ENCODE results near the gene MGA. TPM values are rescaled to one million over a fixed set of nuclear protein-coding genes. Genes with fewer than 3 reads are reported as not detected.

MGA gene
- polyA plus RNA-seq, 2 of the 4 experiments (the other 2 are of a cell fraction), result 4.5 to 13.8 TPM

GRCh38 chr15:41620536-41621199 lies 39.5 kb upstream of the MGA start:
- ChIA-PET CTCF (interaction anchor here (0.5 to 1.7 kb wide), 4 partner anchors 8 to 276 kb away, joined by 3 to 7 read pairs (median 4); no protein-coding TSS in a partner anchor), POLR2A (interaction anchor here (1.0 to 1.7 kb wide), 6 partner anchors 12 to 155 kb away, joined by 5 to 7 read pairs (median 6); partner anchors contain the start of genes MAPKBP1 and RPAP1)
- WGBS (ENCODE audit: missing lambda C conversion rate), result 28% methylated on average over 11 of the region's 18 CpGs
- Histone ChIP-seq H3K4me3 (peak overlapping the region; percentile 58), H3K4me2 (peak overlapping the region; percentile 93), H3K27ac (peak overlapping the region; percentile 98), H3K9me3 (no peaks in the 10 kb centered on the region), H3K4me1 (0 out of 3 replicates have a peak, but pooled peaks cover 3% of the 10 kb centered on the region)
- DNase-seq (ENCODE audit: low read depth in 1 of 2, low spot score in 1 of 2), result peak in 1 of 2 experiments; percentile 14
- no peak; a peak in 1 of 5 replicates for TF ChIP-seq JUN (IDR thresholded peaks at IDR 0.05)
- no peak for TF ChIP-seq JUNB (IDR thresholded peaks at IDR 0.05)
- 0 out of 2 replicates have a peak, but pooled peaks have one; percentile 49 for TF ChIP-seq POLR2A (IDR thresholded peaks at IDR 0.05; ENCODE audit: low read length)
- TF ChIP-seq HEYL (CRISPR knock-in tag; IDR thresholded peaks at IDR 0.05), result no peak
- TF ChIP-seq TP53 (CRISPR knock-in tag; IDR thresholded peaks at IDR 0.05), result no peak
- TF ChIP-seq KDM5A (IDR thresholded peaks at IDR 0.05), result no peak
- ATAC-seq, result no peak; a peak in 2 of 6 replicates
- FAIRE-seq, result no peak

- peak overlapping the region; percentile 58 for H3K4me3 ChIP-seq
- peak overlapping the region; percentile 93 for H3K4me2 ChIP-seq
- H3K4me1 ChIP-seq, result 0 out of 3 replicates have a peak, but pooled peaks cover 3% of the 10 kb centered on the region
- ATAC-seq, result peak; percentile 93 to 94
- FAIRE-seq, result no peak
- peak; percentile 89 to 93 for DNase-seq (ENCODE audit: low read depth in 1 of 2, low spot score in 1 of 2)
- H3K27ac ChIP-seq, result peak overlapping the region; percentile 98
- POLR2A ChIA-PET, result interaction anchor here (0.6 to 1.7 kb wide), 11 partner anchors 10 to 156 kb away, joined by 3 to 7 read pairs (median 6); partner anchors contain the start of genes ITPKA, MAPKBP1 and RPAP1
- under 1% methylated on average over 35 of the region's 104 CpGs for WGBS (ENCODE audit: missing lambda C conversion rate)
- CTCF ChIA-PET, result interaction anchor here (1.4 to 1.7 kb wide), 3 partner anchors 9 to 18 kb away, joined by 3 to 7 read pairs (median 4); no protein-coding TSS in a partner anchor
- H3K9me3 ChIP-seq, result no peaks in the 10 kb centered on the region
- TF ChIP-seq POLR2AphosphoS2 (conservative IDR thresholded peaks at IDR 0.05; ENCODE audit: low read length), result no peak
- TF ChIP-seq NFE2L2 (conservative IDR thresholded peaks at IDR 0.05; ENCODE audit: low read length), result no peak
- TF ChIP-seq CBX2 (IDR thresholded peaks at IDR 0.05; ENCODE audit: borderline replicate concordance, low read depth), result no peak
- TF ChIP-seq E2F6 (IDR thresholded peaks at IDR 0.05; ENCODE audit: borderline replicate concordance, low read depth), result peak; percentile 95
- TF ChIP-seq TP53 (CRISPR knock-in tag; IDR thresholded peaks at IDR 0.05), result peak; percentile 63; the same call in 1 of the 2 replicates
- TF ChIP-seq CHD4 (IDR thresholded peaks at IDR 0.05; ENCODE audit: borderline replicate concordance), result no peak
- peak; percentile 97 for TF ChIP-seq MAX (IDR thresholded peaks at IDR 0.05)
- TF ChIP-seq BCL3 (IDR thresholded peaks at IDR 0.05), result peak; percentile 81; the same call in 2 of the 3 replicates
- TF ChIP-seq JUN (IDR thresholded peaks at IDR 0.05), result peak; percentile 18 to 42; a peak in 4 of 5 replicates
- TF ChIP-seq RCOR1 (IDR thresholded peaks at IDR 0.05; ENCODE audit: low read depth, low read length), result no peak
- TF ChIP-seq FOSL2 (IDR thresholded peaks at IDR 0.05), result no peak
- no peak for TF ChIP-seq FOSL2 (CRISPR knock-in tag; IDR thresholded peaks at IDR 0.05)
- peak; percentile 44 for TF ChIP-seq POLR2A (IDR thresholded peaks at IDR 0.05; ENCODE audit: low read length)
- TF ChIP-seq PBX3 (IDR thresholded peaks at IDR 0.05), result no peak
- peak; percentile 95 for TF ChIP-seq USF2 (IDR thresholded peaks at IDR 0.05)
- peak; percentile 62; the same call in 1 of the 2 replicates for TF ChIP-seq EHF (CRISPR knock-in tag; IDR thresholded peaks at IDR 0.05)
- no peak for TF ChIP-seq SREBF2 (IDR thresholded peaks at IDR 0.05)
- no peak for TF ChIP-seq KDM5A (IDR thresholded peaks at IDR 0.05)
- no peak for TF ChIP-seq NR3C1 (IDR thresholded peaks at IDR 0.05)
- TF ChIP-seq PHF8 (IDR thresholded peaks at IDR 0.05; ENCODE audit: borderline replicate concordance, low read depth), result peak; percentile 29; the same call in 1 of the 2 replicates
- TF ChIP-seq BHLHE40 (IDR thresholded peaks at IDR 0.05; ENCODE audit: low read depth, low read length), result peak; percentile 60; the same call in 1 of the 2 replicates
- no peak; the same call in 1 of the 2 replicates for TF ChIP-seq MYC (IDR thresholded peaks at IDR 0.05; ENCODE audit: borderline replicate concordance, low read length)
- peak; percentile 87 for TF ChIP-seq ATOH8 (CRISPR knock-in tag; IDR thresholded peaks at IDR 0.05; ENCODE audit: low read depth)
- peak; percentile 45; the same call in 1 of the 2 replicates for TF ChIP-seq FOXS1 (CRISPR knock-in tag; IDR thresholded peaks at IDR 0.05)
- TF ChIP-seq NPAS2 (CRISPR knock-in tag; IDR thresholded peaks at IDR 0.05; ENCODE audit: borderline replicate concordance), result peak; percentile 52; the same call in 1 of the 2 replicates
These were observed 38.7 kb upstream of the MGA start for GRCh38 chr15:41621200-41622193.
